SU-DHL-6 (cell line): ENCODE data around the gene KCNK18.

Experiments used
- H2AFZ ChIP-seq: fragments of 200-600 bp; sonication (generic); 2 replicates; pipeline ENCODE4 v1.6.1; 2014; ENCODE audit warnings: low read depth, mild to moderate bottlenecking, moderate library complexity, mixed read lengths, antibody characterized with exemption, low read length; ENCODE audit not compliant: severe bottlenecking
- H3F3A ChIP-seq: fragments of 200-600 bp; shearing (Covaris generic); 2 replicates; pipeline ENCODE4 v1.6.0; 2016; ENCODE audit warnings: antibody characterized with exemption, mild to moderate bottlenecking; ENCODE audit not compliant: insufficient read depth
- H3K27ac ChIP-seq: fragments of 200-600 bp; sonication (generic); 2 replicates; pipeline ENCODE4 v1.5.1; 2016; ENCODE audit warnings: low read depth, mild to moderate bottlenecking, low read length, moderate library complexity, mixed read lengths
- H3K27me3 ChIP-seq: fragments of 200-600 bp; sonication (generic), shearing (Covaris generic); 2 replicates; pipeline ENCODE4 v1.6.0; 2014; ENCODE audit warnings: mild to moderate bottlenecking, low read length
- H3K36me3 ChIP-seq: fragments of 200-600 bp; sonication (generic); 2 replicates; pipeline ENCODE4 v1.6.1; 2014; ENCODE audit warnings: mild to moderate bottlenecking, low read length, mixed read lengths
- H3K4me2 ChIP-seq: fragments of 300-600, 200-600 bp; shearing (Covaris generic), sonication (generic); 2 replicates; pipeline ENCODE4 v1.6.0; 2014; ENCODE audit warnings: low read length, low read depth, mild to moderate bottlenecking; ENCODE audit not compliant: poor library complexity, severe bottlenecking
- H3K4me3 ChIP-seq: fragments of 200-600 bp; sonication (generic); 2 replicates; pipeline ENCODE4 v1.5.1; 2014; ENCODE audit warnings: antibody characterized with exemption, low read length, mild to moderate bottlenecking, mixed read lengths; ENCODE audit not compliant: insufficient read depth, poor library complexity, severe bottlenecking
- H3K79me2 ChIP-seq: fragments of 200-600 bp; sonication (generic); 2 replicates; pipeline ENCODE4 v1.6.1; 2014; ENCODE audit warnings: mild to moderate bottlenecking, low read length, moderate library complexity; ENCODE audit not compliant: insufficient read depth
- H3K9ac ChIP-seq: fragments of 200-600 bp; sonication (generic); 2 replicates; pipeline ENCODE4 v1.7.0; 2014; ENCODE audit warnings: mild to moderate bottlenecking, low read length
- H3K9me2 ChIP-seq: fragments of 200-600 bp; sonication (generic); replicated peaks from 2 replicates; pipeline ENCODE4 v1.6.1; 2014; ENCODE audit warnings: low read length; ENCODE audit not compliant: insufficient read depth
- H3K9me3 ChIP-seq: fragments of 200-600 bp; sonication (generic); 2 replicates; pipeline ENCODE4 v1.6.1; 2014; ENCODE audit warnings: low read length, mixed read lengths; ENCODE audit not compliant: insufficient read depth
- H4K20me1 ChIP-seq: fragments of 200-600 bp; sonication (generic); 2 replicates; pipeline ENCODE4 v1.6.1; 2014; ENCODE audit warnings: low read depth, mild to moderate bottlenecking, antibody characterized with exemption, low read length, moderate library complexity, mixed read lengths
- EZH2phosphoT487 ChIP-seq: fragments of 200-600 bp; sonication (generic), shearing (Covaris generic); conservative IDR thresholded peaks from 2 replicates; pipeline ENCODE4 v1.6.1; 2018; ENCODE audit warnings: mild to moderate bottlenecking, antibody characterized with exemption, low read length, moderate library complexity, mixed read lengths
- TF ChIP-seq, protein P1 (sequence below): fragments of 200-600 bp; sonication (generic); IDR thresholded peaks from one replicate; pipeline ENCODE4 v1.5.1; 2017; ENCODE audit warnings: antibody characterized with exemption, mild to moderate bottlenecking, low read length, moderate library complexity; ENCODE audit not compliant: insufficient read depth, poor library complexity, severe bottlenecking

The KCNK18 gene

DNA sequence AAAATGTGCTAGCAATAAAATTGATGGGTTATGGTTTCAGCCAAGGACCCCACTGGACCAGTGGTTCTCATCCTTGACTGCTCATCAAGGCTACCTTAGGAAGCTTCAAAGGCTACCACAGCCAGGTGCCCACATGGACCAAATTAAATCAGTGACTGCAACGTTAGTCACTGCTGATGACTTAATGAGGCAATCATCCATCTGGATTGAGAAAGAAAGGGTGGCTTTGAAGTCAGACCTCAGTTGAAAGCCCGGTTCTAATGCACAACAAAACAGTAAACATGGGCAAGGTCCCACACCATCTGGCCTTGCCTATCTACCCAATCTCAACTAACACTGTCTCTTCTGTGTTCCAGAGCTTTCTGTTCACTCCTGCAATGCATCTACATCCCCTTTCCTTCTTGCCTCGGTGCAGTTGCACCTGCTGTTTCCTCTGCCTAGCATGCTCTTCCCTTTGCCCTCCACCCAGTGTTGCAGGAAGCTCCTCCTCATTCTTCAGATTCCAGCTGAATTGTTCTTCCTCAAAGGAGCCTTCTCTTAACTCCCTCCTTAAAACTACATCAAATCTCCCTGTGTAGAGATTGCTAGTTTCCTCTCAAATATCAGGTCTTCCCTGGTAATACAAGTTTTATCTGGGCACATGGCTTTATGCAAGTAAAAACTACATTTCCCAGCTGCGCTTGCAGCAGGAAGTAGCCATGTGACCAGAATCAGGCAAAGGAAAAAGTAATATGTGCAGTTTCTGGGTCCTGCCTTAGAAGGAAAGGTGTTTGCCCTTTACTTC, 10.3 kb upstream of the KCNK18 start:
- no peaks in the 10 kb centered on the region for H3F3A ChIP-seq
- H3K9me2 ChIP-seq, result no peaks in the 10 kb centered on the region
- no peak overlapping the region for H3K4me2 ChIP-seq
- no peak overlapping the region for H3K4me3 ChIP-seq
- H3K79me2 ChIP-seq, result no peaks in the 10 kb centered on the region
- TF ChIP-seq, protein P1, sequence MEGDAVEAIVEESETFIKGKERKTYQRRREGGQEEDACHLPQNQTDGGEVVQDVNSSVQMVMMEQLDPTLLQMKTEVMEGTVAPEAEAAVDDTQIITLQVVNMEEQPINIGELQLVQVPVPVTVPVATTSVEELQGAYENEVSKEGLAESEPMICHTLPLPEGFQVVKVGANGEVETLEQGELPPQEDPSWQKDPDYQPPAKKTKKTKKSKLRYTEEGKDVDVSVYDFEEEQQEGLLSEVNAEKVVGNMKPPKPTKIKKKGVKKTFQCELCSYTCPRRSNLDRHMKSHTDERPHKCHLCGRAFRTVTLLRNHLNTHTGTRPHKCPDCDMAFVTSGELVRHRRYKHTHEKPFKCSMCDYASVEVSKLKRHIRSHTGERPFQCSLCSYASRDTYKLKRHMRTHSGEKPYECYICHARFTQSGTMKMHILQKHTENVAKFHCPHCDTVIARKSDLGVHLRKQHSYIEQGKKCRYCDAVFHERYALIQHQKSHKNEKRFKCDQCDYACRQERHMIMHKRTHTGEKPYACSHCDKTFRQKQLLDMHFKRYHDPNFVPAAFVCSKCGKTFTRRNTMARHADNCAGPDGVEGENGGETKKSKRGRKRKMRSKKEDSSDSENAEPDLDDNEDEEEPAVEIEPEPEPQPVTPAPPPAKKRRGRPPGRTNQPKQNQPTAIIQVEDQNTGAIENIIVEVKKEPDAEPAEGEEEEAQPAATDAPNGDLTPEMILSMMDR, result no peak
- no peak for TF ChIP-seq EZH2phosphoT487
- no peaks in the 10 kb centered on the region for H3K9me3 ChIP-seq
- no peaks in the 10 kb centered on the region for H4K20me1 ChIP-seq
- no peak overlapping the region for H3K9ac ChIP-seq
- no peaks in the 10 kb centered on the region for H3K27me3 ChIP-seq
- no peak overlapping the region for H2AFZ ChIP-seq
- no peak overlapping the region for H3K27ac ChIP-seq
- H3K36me3 ChIP-seq, result no peaks in the 10 kb centered on the region

DNA sequence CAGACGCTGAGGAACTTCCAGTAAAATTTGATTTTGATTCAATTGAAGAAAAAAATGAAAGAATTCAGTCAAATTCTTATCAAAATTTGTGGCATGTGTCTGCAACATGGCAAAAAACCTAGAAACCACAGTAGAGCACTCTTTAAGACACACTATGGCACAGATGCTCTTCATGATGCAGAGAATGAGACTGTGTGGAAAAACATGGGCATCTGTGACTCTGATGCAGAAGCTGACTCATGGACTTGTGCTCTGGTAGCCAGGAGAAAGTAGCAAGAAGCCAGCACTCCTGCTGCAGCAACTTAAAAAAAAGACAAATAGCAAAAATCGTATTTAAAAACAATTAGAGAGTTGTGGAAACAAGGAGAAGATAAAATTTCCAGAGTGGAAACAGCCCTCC, 8.9 kb upstream of the KCNK18 start:
- TF ChIP-seq EZH2phosphoT487, result no peak
- TF ChIP-seq, protein P1, result no peak
- Histone ChIP-seq H3K27me3 (no peaks in the 10 kb centered on the region), H3K4me2 (no peak overlapping the region), H3K4me3 (no peak overlapping the region), H3K27ac (no peak overlapping the region), H3K9me2 (no peaks in the 10 kb centered on the region), H3K36me3 (no peaks in the 10 kb centered on the region), H3K9ac (no peak overlapping the region), H2AFZ (no peak overlapping the region), H3K79me2 (no peaks in the 10 kb centered on the region), H4K20me1 (no peaks in the 10 kb centered on the region), H3K9me3 (no peaks in the 10 kb centered on the region), H3F3A (no peaks in the 10 kb centered on the region)

DNA sequence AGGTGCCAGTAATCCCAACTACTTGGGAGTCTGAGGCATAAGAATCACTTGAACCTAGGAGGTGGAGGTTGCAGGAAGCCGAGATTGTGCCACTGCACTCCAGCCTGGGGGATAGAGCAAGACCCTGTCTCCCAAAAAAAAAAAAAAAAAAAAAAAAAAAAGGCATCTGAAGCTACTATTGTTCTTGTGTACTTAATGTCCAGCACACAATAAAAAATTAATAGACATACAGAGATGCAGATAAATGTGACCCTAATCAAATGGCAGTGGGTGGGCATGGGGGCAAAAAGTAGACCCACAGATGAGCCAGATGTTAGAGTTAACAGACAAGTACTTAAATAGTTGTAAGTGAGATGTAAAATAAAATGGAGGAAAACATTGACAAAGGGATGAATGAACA, 7.7 kb upstream of the KCNK18 start:
- Histone ChIP-seq H2AFZ (no peak overlapping the region), H3K9me3 (no peaks in the 10 kb centered on the region), H3K27ac (no peak overlapping the region), H3K27me3 (no peaks in the 10 kb centered on the region), H3K9ac (no peak overlapping the region), H3K79me2 (no peaks in the 10 kb centered on the region), H3K4me3 (no peak overlapping the region), H3K36me3 (no peaks in the 10 kb centered on the region), H4K20me1 (no peaks in the 10 kb centered on the region), H3F3A (no peaks in the 10 kb centered on the region), H3K9me2 (no peaks in the 10 kb centered on the region), H3K4me2 (no peak overlapping the region)
- TF ChIP-seq, protein P1, result no peak
- no peak for TF ChIP-seq EZH2phosphoT487
